ENCODE results near the gene KCNH1. TPM values are rescaled to one million over a fixed set of nuclear protein-coding genes. Genes with fewer than 3 reads are reported as not detected.
A peak's percentile ranks its signal among the peaks of the same experiment; 100 is the strongest.

Gene KCNH1
- total and polyA plus RNA-seq, 2 experiments from 2014 or later, result 0.71 to 1.8 TPM

DNA sequence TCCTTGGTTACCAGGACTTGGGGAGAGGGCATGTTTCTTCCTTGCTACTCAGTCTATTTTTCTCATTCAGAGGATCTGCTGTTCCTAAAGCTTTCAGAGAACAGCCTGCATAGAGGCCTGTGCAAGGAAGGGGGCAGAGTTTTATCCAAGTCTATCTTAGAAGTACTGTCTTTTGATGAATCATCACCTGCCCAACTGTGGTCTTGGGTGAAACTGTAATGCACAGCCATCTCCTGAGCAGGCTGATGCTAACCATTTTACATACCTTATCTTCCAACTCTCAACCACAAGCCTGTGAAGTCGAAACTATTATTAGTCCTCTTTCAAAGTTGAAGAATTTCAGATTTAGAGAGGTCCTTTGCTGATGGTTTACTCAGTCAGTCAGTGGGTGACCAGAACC is 437.2 kb downstream of the KCNH1 start:
- no peaks in the 10 kb centered on the region for H3K4me1 ChIP-seq (ENCODE audit: insufficient read depth)
- no peaks in the 10 kb centered on the region for H3K36me3 ChIP-seq (ENCODE audit: low read depth)
- no peaks in the 10 kb centered on the region for H3K79me2 ChIP-seq (ENCODE audit: insufficient read depth)
- in situ Hi-C loops (cut with MboI), result no loop called here
- H3K27me3 ChIP-seq (replicated peaks; ENCODE audit: insufficient read depth), result no peaks in the 10 kb centered on the region
- DNase-seq, result no peak
- WGBS, 2 experiments (ENCODE audit: low coverage in 1 of 2, low lambda C conversion rate in 2 of 2, missing lambda C conversion rate in 2 of 2), result 5 to 6% methylated on average over 1 of the region's 1 CpG
- H3K4me2 ChIP-seq (ENCODE audit: unreplicated experiment), result no peak overlapping the region
- no peak overlapping the region for H2AFZ ChIP-seq
- no peak for TF ChIP-seq EZH2 (IDR thresholded peaks at IDR 0.05; ENCODE audit: insufficient read depth, poor library complexity, severe bottlenecking)
- TF ChIP-seq EZH2phosphoT487 (IDR thresholded peaks at IDR 0.05; ENCODE audit: insufficient read depth, low read depth), result no peak
- H3K9me2 ChIP-seq (ENCODE audit: insufficient read depth), result no peaks in the 10 kb centered on the region
- H4K20me1 ChIP-seq (ENCODE audit: insufficient read depth), result no peaks in the 10 kb centered on the region
- H3K9me3 ChIP-seq (ENCODE audit: low read depth), result no peaks in the 10 kb centered on the region
- H3K9ac ChIP-seq, result no peak overlapping the region
- no peak overlapping the region for H3K27ac ChIP-seq
- no peaks in the 10 kb centered on the region for H3F3A ChIP-seq (ENCODE audit: insufficient read depth)
- H3K4me3 ChIP-seq, result no peak overlapping the region

DNA sequence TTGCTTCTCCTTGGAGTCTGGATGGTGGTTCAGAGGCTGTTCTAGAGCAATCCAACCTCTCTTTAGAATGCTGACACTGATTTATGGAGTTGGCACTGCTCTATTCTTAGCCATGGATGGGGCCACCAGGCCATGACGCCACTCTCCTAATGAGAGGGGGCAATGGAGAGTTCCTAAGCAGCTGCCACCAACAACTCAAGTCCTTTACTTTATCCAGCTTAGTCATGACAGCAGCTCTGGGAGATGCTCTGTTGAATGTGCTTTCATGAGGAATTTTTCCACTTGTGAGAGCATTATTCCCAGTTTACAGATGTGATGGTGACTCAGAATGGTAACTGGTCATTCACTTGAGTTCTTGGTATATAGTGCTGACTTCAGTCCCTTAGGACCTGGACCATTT is 438.9 kb downstream of the KCNH1 start:
- TF ChIP-seq EZH2phosphoT487 (IDR thresholded peaks at IDR 0.05; ENCODE audit: insufficient read depth, low read depth) (no peak), EZH2 (IDR thresholded peaks at IDR 0.05; ENCODE audit: insufficient read depth, poor library complexity, severe bottlenecking) (no peak)
- Histone ChIP-seq H3K9me3 (ENCODE audit: low read depth) (no peaks in the 10 kb centered on the region), H4K20me1 (ENCODE audit: insufficient read depth) (no peaks in the 10 kb centered on the region), H3K27me3 (replicated peaks; ENCODE audit: insufficient read depth) (no peaks in the 10 kb centered on the region), H3F3A (ENCODE audit: insufficient read depth) (no peaks in the 10 kb centered on the region), H3K36me3 (ENCODE audit: low read depth) (no peaks in the 10 kb centered on the region), H2AFZ (no peak overlapping the region), H3K4me3 (no peak overlapping the region), H3K4me2 (ENCODE audit: unreplicated experiment) (no peak overlapping the region), H3K9ac (no peak overlapping the region), H3K9me2 (ENCODE audit: insufficient read depth) (no peaks in the 10 kb centered on the region), H3K27ac (no peak overlapping the region), H3K4me1 (ENCODE audit: insufficient read depth) (no peaks in the 10 kb centered on the region), H3K79me2 (ENCODE audit: insufficient read depth) (no peaks in the 10 kb centered on the region)
- 0 to 7% methylated on average over 1 of the region's 1 CpG for WGBS, 2 experiments (ENCODE audit: low coverage in 1 of 2, low lambda C conversion rate in 2 of 2, missing lambda C conversion rate in 2 of 2)
- DNase-seq, result peak; percentile 13
- in situ Hi-C loops (cut with MboI), result no loop called here

DNA sequence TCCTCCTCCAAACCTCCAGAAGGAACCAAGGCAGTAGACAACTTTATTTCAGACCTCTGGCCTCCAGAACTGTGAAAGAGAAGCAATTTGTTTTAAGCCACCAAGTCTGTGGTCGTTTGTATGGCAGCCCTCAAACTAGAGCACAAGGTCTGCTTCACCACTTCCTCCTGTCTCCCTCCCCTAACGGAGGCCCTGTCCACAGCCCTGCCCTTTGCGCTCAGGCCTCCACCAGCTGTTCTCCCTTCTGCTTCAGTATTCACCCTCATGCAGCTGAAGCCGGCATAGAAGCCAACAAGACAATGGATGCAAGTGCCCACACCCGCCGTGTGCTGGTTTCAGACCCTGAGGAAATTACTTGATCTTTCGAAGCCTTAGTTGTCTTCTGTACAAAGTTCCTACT is 441.2 kb downstream of the KCNH1 start:
- H3K9me3 ChIP-seq (ENCODE audit: low read depth), result no peaks in the 10 kb centered on the region
- H3F3A ChIP-seq (ENCODE audit: insufficient read depth), result no peaks in the 10 kb centered on the region
- H3K4me1 ChIP-seq (ENCODE audit: insufficient read depth), result no peaks in the 10 kb centered on the region
- H3K36me3 ChIP-seq (ENCODE audit: low read depth), result no peaks in the 10 kb centered on the region
- no peaks in the 10 kb centered on the region for H4K20me1 ChIP-seq (ENCODE audit: insufficient read depth)
- no peak for DNase-seq
- no peaks in the 10 kb centered on the region for H3K27me3 ChIP-seq (replicated peaks; ENCODE audit: insufficient read depth)
- WGBS, 2 experiments (ENCODE audit: low coverage in 1 of 2, low lambda C conversion rate in 2 of 2, missing lambda C conversion rate in 2 of 2), result 42 to 50% methylated on average over 7 of the region's 7 CpGs
- H2AFZ ChIP-seq, result no peak overlapping the region
- no peak overlapping the region for H3K27ac ChIP-seq
- no peak overlapping the region for H3K9ac ChIP-seq
- in situ Hi-C loops (cut with MboI), result no loop called here
- no peaks in the 10 kb centered on the region for H3K79me2 ChIP-seq (ENCODE audit: insufficient read depth)
- no peak overlapping the region for H3K4me2 ChIP-seq (ENCODE audit: unreplicated experiment)
- no peak for TF ChIP-seq EZH2phosphoT487 (IDR thresholded peaks at IDR 0.05; ENCODE audit: insufficient read depth, low read depth)
- TF ChIP-seq EZH2 (IDR thresholded peaks at IDR 0.05; ENCODE audit: insufficient read depth, poor library complexity, severe bottlenecking), result no peak
- no peaks in the 10 kb centered on the region for H3K9me2 ChIP-seq (ENCODE audit: insufficient read depth)
- H3K4me3 ChIP-seq, result no peak overlapping the region

DNA sequence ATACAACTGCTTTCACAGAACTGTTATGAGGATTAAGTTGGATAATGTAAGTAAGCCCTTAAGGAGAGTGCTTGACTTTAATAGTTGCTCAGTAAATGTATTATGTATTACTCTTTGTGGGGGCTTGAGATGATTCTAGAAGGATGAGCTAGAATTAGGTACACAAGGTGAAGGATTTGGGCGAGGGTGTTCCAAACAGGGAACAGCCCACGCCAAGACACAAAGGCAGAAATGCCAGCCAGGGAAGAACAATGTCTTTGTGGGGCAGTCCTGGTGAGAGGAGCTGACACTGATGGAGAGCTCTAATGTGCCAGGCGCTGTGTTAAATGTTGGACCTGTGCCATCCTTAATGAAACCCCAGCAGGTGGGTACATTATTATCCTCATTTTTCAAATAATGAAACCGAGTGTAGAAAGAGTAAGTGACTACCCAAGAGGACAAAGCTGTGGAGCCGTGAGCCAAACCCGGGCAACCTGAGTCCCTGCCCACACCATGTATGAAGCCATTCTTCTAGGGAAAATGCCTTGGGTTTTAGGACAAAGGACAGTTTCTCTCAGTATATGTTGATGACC is 442.8 kb downstream of the KCNH1 start:
- no peaks in the 10 kb centered on the region for H3K79me2 ChIP-seq (ENCODE audit: insufficient read depth)
- no peaks in the 10 kb centered on the region for H3K9me3 ChIP-seq (ENCODE audit: low read depth)
- H3K4me3 ChIP-seq, result no peak overlapping the region
- no peaks in the 10 kb centered on the region for H4K20me1 ChIP-seq (ENCODE audit: insufficient read depth)
- H3K4me2 ChIP-seq (ENCODE audit: unreplicated experiment), result no peak overlapping the region
- no peak overlapping the region for H3K27ac ChIP-seq
- WGBS, 2 experiments (ENCODE audit: low coverage in 1 of 2, low lambda C conversion rate in 2 of 2, missing lambda C conversion rate in 2 of 2), result 39 to 41% methylated on average over 6 of the region's 6 CpGs
- no peak overlapping the region for H3K9ac ChIP-seq
- TF ChIP-seq EZH2 (IDR thresholded peaks at IDR 0.05; ENCODE audit: insufficient read depth, poor library complexity, severe bottlenecking) (no peak), EZH2phosphoT487 (IDR thresholded peaks at IDR 0.05; ENCODE audit: insufficient read depth, low read depth) (no peak)
- H3K4me1 ChIP-seq (ENCODE audit: insufficient read depth), result no peaks in the 10 kb centered on the region
- H3K36me3 ChIP-seq (ENCODE audit: low read depth), result no peaks in the 10 kb centered on the region
- DNase-seq, result no peak
- no peak overlapping the region for H2AFZ ChIP-seq
- H3K9me2 ChIP-seq (ENCODE audit: insufficient read depth), result no peaks in the 10 kb centered on the region
- in situ Hi-C loops (cut with MboI), result no loop called here
- no peaks in the 10 kb centered on the region for H3K27me3 ChIP-seq (replicated peaks; ENCODE audit: insufficient read depth)
- H3F3A ChIP-seq (ENCODE audit: insufficient read depth), result no peaks in the 10 kb centered on the region

DNA sequence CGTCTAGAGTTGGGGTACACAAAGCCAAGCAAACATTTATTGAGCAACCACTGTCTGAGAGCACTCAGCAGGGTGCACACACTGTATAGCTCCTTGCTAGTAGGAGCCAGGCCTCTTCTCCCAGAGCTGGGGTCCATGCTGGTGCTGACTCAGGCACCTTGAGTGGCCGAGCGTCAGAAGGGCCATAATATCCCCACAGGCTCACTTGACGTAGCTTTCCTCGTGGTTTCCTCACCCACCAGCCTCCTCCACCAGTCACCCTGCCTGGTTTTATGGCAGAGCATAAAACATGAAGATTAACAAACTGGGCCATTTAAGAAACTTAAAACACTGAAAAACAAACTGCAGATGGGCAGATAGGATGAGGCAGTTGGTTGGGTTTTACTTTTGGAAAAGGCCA is 443.7 kb downstream of the KCNH1 start:
- H2AFZ ChIP-seq, result no peak overlapping the region
- H3K4me1 ChIP-seq (ENCODE audit: insufficient read depth), result no peaks in the 10 kb centered on the region
- WGBS, 2 experiments (ENCODE audit: low coverage in 1 of 2, low lambda C conversion rate in 2 of 2, missing lambda C conversion rate in 2 of 2), result 39 to 44% methylated on average over 5 of the region's 5 CpGs

More for the DNA sequence above, 443.7 kb downstream of the KCNH1 start:
- in situ Hi-C loops (cut with MboI), result no loop called here
- Histone ChIP-seq H3K9ac (no peak overlapping the region), H3K36me3 (ENCODE audit: low read depth) (no peaks in the 10 kb centered on the region), H3K79me2 (ENCODE audit: insufficient read depth) (no peaks in the 10 kb centered on the region), H3K27ac (no peak overlapping the region), H4K20me1 (ENCODE audit: insufficient read depth) (no peaks in the 10 kb centered on the region), H3K4me3 (no peak overlapping the region), H3K9me3 (ENCODE audit: low read depth) (no peaks in the 10 kb centered on the region), H3K4me2 (ENCODE audit: unreplicated experiment) (no peak overlapping the region), H3K9me2 (ENCODE audit: insufficient read depth) (no peaks in the 10 kb centered on the region), H3K27me3 (replicated peaks; ENCODE audit: insufficient read depth) (no peaks in the 10 kb centered on the region), H3F3A (ENCODE audit: insufficient read depth) (no peaks in the 10 kb centered on the region)
- TF ChIP-seq EZH2 (IDR thresholded peaks at IDR 0.05; ENCODE audit: insufficient read depth, poor library complexity, severe bottlenecking) (no peak), EZH2phosphoT487 (IDR thresholded peaks at IDR 0.05; ENCODE audit: insufficient read depth, low read depth) (no peak)
- no peak for DNase-seq

All from GM23248 (cell line).